ENCODE results near the gene TNS3.

Gene TNS3

DNA sequence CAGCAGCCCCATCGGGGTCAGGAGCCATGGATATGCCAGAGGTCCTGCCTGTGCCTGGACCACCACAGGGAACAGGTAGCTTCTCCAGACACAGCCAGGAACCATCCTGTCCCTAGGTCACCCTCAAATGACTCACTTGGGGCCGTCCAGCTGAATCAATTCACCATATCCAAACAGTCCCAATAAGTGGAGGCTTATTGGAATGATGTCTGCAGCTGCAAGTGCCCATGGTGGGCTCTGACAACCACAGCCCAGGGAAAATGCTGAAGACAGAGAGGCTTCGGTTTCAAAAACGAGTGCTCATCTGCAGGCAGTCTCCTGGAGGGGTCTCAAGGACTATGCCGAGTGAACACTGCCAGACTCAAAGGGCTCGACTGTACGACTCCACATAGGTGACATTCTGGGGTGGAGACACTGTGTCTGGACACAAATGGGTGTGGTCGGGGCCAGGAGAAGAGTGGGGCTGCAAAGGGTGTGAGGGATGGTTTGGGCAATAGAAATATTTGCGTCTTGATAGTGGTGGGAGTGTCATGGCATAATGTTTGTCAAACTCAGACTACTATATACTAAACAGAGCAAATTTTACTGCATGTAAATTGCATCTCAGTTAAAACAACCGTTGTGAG lies 204.8 kb downstream of the TNS3 start:
- Histone ChIP-seq H2AFZ (ENCODE audit: low read depth) (no peak overlapping the region), H3K4me2 (no peak overlapping the region), H3K4me3 (IDR thresholded peaks at IDR 0.05; ENCODE audit: insufficient read depth, low read depth, low read length) (no peak overlapping the region), H3K27ac (no peak overlapping the region), H3K79me2 (ENCODE audit: insufficient read depth, low read depth) (peaks cover 60% of the 10 kb centered on the region; the same call in 1 of the 2 replicates), H3K9ac (no peak overlapping the region), H3K4me1 (ENCODE audit: low read depth, poor library complexity, severe bottlenecking) (peaks cover 28% of the 10 kb centered on the region), H3K36me3 (ENCODE audit: insufficient read depth) (peaks cover 12% of the 10 kb centered on the region; the same call in 1 of the 2 replicates), H4K20me1 (ENCODE audit: insufficient read depth) (0 out of 2 replicates have a peak, but pooled peaks cover 4% of the 10 kb centered on the region), H3K27me3 (ENCODE audit: insufficient read depth, low read depth) (no peaks in the 10 kb centered on the region)
- TF ChIP-seq, protein P1, sequence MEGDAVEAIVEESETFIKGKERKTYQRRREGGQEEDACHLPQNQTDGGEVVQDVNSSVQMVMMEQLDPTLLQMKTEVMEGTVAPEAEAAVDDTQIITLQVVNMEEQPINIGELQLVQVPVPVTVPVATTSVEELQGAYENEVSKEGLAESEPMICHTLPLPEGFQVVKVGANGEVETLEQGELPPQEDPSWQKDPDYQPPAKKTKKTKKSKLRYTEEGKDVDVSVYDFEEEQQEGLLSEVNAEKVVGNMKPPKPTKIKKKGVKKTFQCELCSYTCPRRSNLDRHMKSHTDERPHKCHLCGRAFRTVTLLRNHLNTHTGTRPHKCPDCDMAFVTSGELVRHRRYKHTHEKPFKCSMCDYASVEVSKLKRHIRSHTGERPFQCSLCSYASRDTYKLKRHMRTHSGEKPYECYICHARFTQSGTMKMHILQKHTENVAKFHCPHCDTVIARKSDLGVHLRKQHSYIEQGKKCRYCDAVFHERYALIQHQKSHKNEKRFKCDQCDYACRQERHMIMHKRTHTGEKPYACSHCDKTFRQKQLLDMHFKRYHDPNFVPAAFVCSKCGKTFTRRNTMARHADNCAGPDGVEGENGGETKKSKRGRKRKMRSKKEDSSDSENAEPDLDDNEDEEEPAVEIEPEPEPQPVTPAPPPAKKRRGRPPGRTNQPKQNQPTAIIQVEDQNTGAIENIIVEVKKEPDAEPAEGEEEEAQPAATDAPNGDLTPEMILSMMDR (conservative IDR thresholded peaks at IDR 0.05; ENCODE audit: low read depth, low read length), result no peak

DNA sequence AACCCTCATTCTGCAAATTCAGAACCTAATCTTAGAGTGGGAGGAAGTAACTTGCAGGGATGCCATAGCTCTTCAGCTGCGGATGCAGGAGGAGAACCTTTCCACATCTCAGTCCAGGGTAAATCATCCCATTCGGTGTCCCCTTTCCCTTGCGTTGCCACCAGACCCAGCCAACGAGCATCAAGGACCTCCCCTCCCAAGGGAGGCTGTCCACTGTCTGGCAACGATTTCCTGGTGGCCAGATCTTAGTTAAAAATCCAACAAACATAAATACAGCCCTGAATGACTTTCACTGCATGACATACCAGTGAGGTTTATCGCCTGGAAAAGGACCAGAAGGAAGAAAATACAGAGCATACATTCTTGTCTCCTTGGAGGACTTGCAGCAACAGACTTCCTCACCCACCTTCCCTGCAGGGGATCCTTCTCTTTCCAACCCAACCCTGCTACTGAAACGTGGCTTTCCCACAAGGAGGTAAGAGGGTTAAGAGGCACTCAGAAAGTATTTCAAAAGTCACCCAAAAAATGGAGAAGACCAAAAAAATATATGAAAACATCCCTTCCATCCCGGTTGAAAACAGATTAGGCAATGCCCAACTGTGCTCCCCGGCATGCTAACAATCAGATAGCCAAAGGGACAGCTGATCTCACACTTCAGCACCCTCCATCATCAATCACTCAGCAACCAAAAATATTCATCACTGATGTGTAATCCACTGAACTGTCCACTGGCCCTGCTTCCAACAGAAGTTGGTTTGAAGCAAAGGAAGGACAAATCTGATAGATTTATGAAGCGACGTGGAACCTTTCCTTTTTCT lies 206.6 kb downstream of the TNS3 start:
- Histone ChIP-seq H3K9ac (no peak overlapping the region), H3K27ac (no peak overlapping the region), H3K4me1 (ENCODE audit: low read depth, poor library complexity, severe bottlenecking) (peaks cover 36% of the 10 kb centered on the region), H3K4me3 (IDR thresholded peaks at IDR 0.05; ENCODE audit: insufficient read depth, low read depth, low read length) (no peak overlapping the region), H4K20me1 (ENCODE audit: insufficient read depth) (0 out of 2 replicates have a peak, but pooled peaks cover 9% of the 10 kb centered on the region), H3K4me2 (no peak overlapping the region), H3K27me3 (ENCODE audit: insufficient read depth, low read depth) (no peaks in the 10 kb centered on the region), H3K79me2 (ENCODE audit: insufficient read depth, low read depth) (peaks cover 66% of the 10 kb centered on the region; the same call in 1 of the 2 replicates), H2AFZ (ENCODE audit: low read depth) (no peak overlapping the region), H3K36me3 (ENCODE audit: insufficient read depth) (peaks cover 7% of the 10 kb centered on the region; the same call in 1 of the 2 replicates)
- TF ChIP-seq, protein P1 (conservative IDR thresholded peaks at IDR 0.05; ENCODE audit: low read depth, low read length), result no peak

- H3K27me3 ChIP-seq (ENCODE audit: insufficient read depth, low read depth), result no peaks in the 10 kb centered on the region
- peaks cover 36% of the 10 kb centered on the region for H3K4me1 ChIP-seq (ENCODE audit: low read depth, poor library complexity, severe bottlenecking)
- H3K27ac ChIP-seq, result no peak overlapping the region
- no peak overlapping the region for H3K4me2 ChIP-seq
- H3K36me3 ChIP-seq (ENCODE audit: insufficient read depth), result peaks cover 7% of the 10 kb centered on the region; the same call in 1 of the 2 replicates
- TF ChIP-seq, protein P1 (conservative IDR thresholded peaks at IDR 0.05; ENCODE audit: low read depth, low read length), result no peak
- H3K79me2 ChIP-seq (ENCODE audit: insufficient read depth, low read depth), result peaks cover 74% of the 10 kb centered on the region; the same call in 1 of the 2 replicates
- H3K4me3 ChIP-seq (IDR thresholded peaks at IDR 0.05; ENCODE audit: insufficient read depth, low read depth, low read length), result no peak overlapping the region
- H3K9ac ChIP-seq, result no peak overlapping the region
- peaks cover 5% of the 10 kb centered on the region; the same call in 1 of the 2 replicates for H4K20me1 ChIP-seq (ENCODE audit: insufficient read depth)
- no peak overlapping the region for H2AFZ ChIP-seq (ENCODE audit: low read depth)
These were observed 207.4 kb downstream of the TNS3 start for GRCh38 chr7:47374538-47374937.

GRCh38 chr7:47373871-47374451 lies 207.9 kb downstream of the TNS3 start:
- Histone ChIP-seq H3K9ac (no peak overlapping the region), H3K27ac (no peak overlapping the region; the same call in 1 of the 2 replicates), H2AFZ (ENCODE audit: low read depth) (no peak overlapping the region), H4K20me1 (ENCODE audit: insufficient read depth) (peaks cover 5% of the 10 kb centered on the region; the same call in 1 of the 2 replicates), H3K4me2 (no peak overlapping the region), H3K36me3 (ENCODE audit: insufficient read depth) (peaks cover 12% of the 10 kb centered on the region; the same call in 1 of the 2 replicates), H3K4me1 (ENCODE audit: low read depth, poor library complexity, severe bottlenecking) (peaks cover 36% of the 10 kb centered on the region), H3K79me2 (ENCODE audit: insufficient read depth, low read depth) (peaks cover 77% of the 10 kb centered on the region; the same call in 1 of the 2 replicates), H3K27me3 (ENCODE audit: insufficient read depth, low read depth) (no peaks in the 10 kb centered on the region), H3K4me3 (IDR thresholded peaks at IDR 0.05; ENCODE audit: insufficient read depth, low read depth, low read length) (no peak overlapping the region)
- TF ChIP-seq, protein P1 (conservative IDR thresholded peaks at IDR 0.05; ENCODE audit: low read depth, low read length), result no peak

Data from KMS-11 (cell line).